Mammary epithelial cell (primary cell): ENCODE data around the gene BSND.

Experiments
- EZH2 ChIP-seq: IDR thresholded peaks from 2 replicates; pipeline ENCODE4 v1.6.1; 2012; ENCODE audit warnings: low read length, inconsistent platforms, borderline replicate concordance
- TF ChIP-seq, protein P1 (sequence below), 2 donors: IDR thresholded peaks in 1 of 2; conservative IDR thresholded peaks in 1 of 2; 2 replicates each; pipeline ENCODE4 v1.5.1; 2011 to 2012; ENCODE audit warnings: inconsistent platforms in 2 of 2, low read length in 2 of 2, mild to moderate bottlenecking in 2 of 2, control low read depth in 1 of 2, low read depth in 1 of 2; ENCODE audit not compliant: insufficient read depth in 1 of 2; ENCODE audit errors: extremely low read depth in 1 of 2

- TF ChIP-seq, protein P1, sequence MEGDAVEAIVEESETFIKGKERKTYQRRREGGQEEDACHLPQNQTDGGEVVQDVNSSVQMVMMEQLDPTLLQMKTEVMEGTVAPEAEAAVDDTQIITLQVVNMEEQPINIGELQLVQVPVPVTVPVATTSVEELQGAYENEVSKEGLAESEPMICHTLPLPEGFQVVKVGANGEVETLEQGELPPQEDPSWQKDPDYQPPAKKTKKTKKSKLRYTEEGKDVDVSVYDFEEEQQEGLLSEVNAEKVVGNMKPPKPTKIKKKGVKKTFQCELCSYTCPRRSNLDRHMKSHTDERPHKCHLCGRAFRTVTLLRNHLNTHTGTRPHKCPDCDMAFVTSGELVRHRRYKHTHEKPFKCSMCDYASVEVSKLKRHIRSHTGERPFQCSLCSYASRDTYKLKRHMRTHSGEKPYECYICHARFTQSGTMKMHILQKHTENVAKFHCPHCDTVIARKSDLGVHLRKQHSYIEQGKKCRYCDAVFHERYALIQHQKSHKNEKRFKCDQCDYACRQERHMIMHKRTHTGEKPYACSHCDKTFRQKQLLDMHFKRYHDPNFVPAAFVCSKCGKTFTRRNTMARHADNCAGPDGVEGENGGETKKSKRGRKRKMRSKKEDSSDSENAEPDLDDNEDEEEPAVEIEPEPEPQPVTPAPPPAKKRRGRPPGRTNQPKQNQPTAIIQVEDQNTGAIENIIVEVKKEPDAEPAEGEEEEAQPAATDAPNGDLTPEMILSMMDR (conservative IDR thresholded peaks at IDR 0.05 in 1 of 2, IDR thresholded peaks at IDR 0.05 in 1 of 2; ENCODE audit: extremely low read depth in 1 of 2, insufficient read depth in 1 of 2, low read depth in 1 of 2, low read length in 2 of 2), result no peak
- no peak for TF ChIP-seq EZH2
These were observed 2.6 kb downstream of the BSND start for GRCh38 chr1:55001311-55001710.
